ENCODE results near the gene POC5. TPM values are rescaled to one million over a fixed set of nuclear protein-coding genes. Genes with fewer than 3 reads are reported as not detected.

POC5 gene
- polyA plus RNA-seq, 1 donor = 7.9 TPM

GRCh38 chr5:75660678-75661465 is 56.4 kb downstream of the POC5 start:
- no peak for DNase-seq (ENCODE audit: low read depth)

GRCh38 chr5:75659791-75660450 is 57.3 kb downstream of the POC5 start:
- DNase-seq (ENCODE audit: low read depth) = no peak

DNA sequence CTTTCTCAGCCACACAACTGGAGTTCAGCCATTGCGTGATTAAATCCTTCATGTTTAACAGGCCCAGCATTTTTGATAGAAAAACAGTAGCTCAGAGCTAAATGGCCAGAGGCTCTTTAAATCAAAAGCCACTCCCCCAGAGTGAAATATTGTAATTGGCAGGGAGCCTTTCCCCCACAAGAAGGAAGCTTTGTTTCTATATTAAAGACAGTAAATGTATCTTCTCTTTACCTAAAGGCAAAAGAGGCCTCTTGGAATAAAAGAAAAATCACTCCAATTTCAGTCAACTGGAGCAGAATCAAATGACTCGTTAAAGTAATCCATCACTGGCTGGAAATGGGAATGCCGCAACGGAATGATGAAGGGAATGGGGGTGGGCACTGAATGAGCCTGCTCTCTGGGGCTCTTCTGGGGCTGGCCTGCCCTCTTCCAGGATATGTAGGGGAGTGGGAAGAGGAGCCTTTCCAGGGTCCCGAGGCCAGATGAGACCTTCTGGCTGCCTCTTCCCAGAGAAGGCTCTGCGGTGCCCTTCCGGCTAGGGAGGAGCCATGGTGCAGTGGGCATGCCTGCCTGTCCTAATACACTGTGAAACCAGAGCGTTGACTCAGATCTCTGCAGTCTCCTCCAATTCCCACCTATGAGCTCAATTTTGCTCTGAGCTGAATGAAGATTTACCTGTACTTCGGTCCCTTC is 60.8 kb downstream of the POC5 start:
- no peak for DNase-seq (ENCODE audit: low read depth)

GRCh38 chr5:75654693-75655295 is 62.4 kb downstream of the POC5 start:
- DNase-seq (ENCODE audit: low read depth) = no peak

DNA sequence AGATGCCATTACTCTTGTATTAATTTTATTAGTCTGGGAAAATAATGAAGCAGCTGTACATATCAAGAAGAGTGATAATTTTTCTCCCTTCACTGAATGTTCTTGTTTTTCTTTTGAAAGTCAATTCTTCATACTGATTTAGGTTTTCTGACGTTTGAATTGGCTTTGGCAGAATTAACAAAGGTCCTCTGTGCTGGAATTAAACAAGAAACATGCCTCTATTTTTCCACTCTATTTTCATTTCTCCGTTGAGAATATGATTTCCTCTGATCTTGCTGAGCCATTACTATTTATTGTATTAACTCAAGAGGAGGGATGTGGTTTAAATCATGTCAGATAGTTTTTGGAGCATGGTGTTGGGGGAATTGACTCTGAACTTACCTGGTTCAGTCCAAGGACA is 63.7 kb downstream of the POC5 start:
- DNase-seq (ENCODE audit: low read depth) = no peak

- no peak for DNase-seq (ENCODE audit: low read depth)
Measured at GRCh38 chr5:75651575-75652238, 65.5 kb downstream of the POC5 start.

- DNase-seq (ENCODE audit: low read depth) = no peak
Measured at GRCh38 chr5:75648712-75649111, 68.5 kb downstream of the POC5 start.

DNA sequence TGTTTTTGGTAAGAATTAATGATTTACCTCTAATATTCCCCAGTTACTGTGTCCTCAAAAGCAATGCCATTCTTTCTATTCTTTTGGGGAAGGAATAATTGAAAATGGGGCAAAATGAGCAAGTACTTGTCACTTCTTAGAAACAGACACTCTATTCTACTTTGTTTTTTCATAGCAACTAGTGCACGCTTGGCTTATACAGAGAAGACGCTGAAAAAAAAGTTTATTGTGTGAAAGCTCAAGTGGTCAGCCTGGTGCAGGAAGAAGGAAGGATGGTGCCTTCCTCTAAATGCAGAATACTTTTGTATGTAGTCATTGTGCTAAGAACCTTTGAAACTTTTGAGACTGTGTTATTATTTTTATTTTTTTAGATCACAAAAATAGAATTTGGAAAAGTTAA is 76.4 kb downstream of the POC5 start:
- DNase-seq (ENCODE audit: low read depth) = no peak

- no peak for DNase-seq (ENCODE audit: low read depth)
Measured at GRCh38 chr5:75640395-75640794, 76.8 kb downstream of the POC5 start.

DNA sequence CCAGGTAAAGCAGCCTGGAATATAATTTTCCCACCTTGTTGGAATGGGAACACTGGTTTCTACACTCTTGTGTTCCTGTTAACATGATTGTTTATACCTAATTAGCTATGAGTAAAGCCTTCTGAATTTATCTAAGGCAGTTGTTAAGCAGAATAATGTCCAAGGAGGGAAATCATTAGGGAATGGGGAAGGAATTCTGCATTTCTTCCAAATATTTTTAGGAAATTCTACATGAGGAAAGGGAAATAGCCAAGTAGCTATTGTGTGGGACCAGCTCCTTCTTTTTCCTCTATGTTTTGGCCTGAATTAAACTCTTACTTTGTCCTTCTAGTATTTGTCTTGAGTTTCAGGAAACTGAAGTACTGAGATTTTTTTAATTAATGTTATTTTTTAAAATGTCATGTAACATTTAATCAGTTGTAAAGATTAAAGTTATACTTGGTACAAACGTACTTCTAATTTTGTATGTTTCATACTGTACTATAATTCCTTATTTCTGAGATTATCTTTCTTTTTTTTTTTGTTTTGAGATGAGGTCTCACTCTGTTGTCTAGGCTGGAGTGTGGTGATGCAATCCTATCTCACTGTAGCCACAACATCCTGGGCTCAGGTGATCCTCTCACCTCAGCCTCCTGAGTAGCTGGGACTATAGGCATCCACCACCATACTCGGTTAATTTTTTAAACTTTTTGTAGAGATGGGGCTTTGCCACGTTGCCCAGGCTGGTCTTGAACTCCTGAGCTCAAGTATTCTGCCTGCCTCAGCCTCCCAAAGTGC is 77.5 kb downstream of the POC5 start:
- DNase-seq (ENCODE audit: low read depth) = no peak

- no peak for DNase-seq (ENCODE audit: low read depth)
Measured at GRCh38 chr5:75637949-75638348, 79.3 kb downstream of the POC5 start.

- no peak for DNase-seq (ENCODE audit: low read depth)
Measured at GRCh38 chr5:75632321-75632720, 84.9 kb downstream of the POC5 start.

DNA sequence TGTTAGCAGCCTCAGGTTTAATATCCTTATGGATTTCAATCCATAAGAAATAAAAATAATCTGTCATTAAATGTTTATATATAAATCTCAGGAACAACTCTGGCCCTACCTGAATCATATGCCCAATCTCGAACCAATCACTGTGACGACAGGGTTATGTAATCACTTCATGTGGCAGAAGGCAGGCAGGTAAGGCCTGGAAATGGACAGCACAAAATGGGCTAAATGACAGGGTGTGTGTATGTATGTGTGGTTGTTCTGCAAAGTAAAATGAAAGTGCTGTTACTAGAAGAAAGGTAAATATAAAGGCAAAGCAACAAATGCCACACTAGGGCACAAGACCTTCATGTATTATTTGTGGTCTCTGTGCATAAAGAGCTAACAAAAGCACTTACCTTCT is 86.4 kb downstream of the POC5 start:
- no peak for DNase-seq (ENCODE audit: low read depth)

- DNase-seq (ENCODE audit: low read depth) = no peak
Measured at GRCh38 chr5:75627801-75628200, 89.4 kb downstream of the POC5 start.

GRCh38 chr5:75626959-75627358 is 90.3 kb downstream of the POC5 start:
- DNase-seq (ENCODE audit: low read depth) = no peak

Other genes with a start within 250 kb of the POC5 start
- 32.4 TPM for gene CERT1, start 205.8 kb downstream of the POC5 start, polyA plus RNA-seq (ENCODE audit: insufficient read length)
- gene POLK, start 205.5 kb downstream of the POC5 start, polyA plus RNA-seq (ENCODE audit: insufficient read length) = 23.4 TPM
- 1.0 TPM for gene ANKDD1B, start 106.0 kb downstream of the POC5 start, polyA plus RNA-seq (ENCODE audit: insufficient read length)

Measured in forelimb muscle (tissue), 1 donor.